DND-41 (cell line): ENCODE measurements around the gene EPB41L4A.
"Not testable (repeated sequence)": the region's sequence is repeated elsewhere in the genome, so short reads cannot be mapped to it uniquely, and the experiment has no call there.

Source experiments
- ATAC-seq: fragments of 200-7000 bp; cut with Tn5 transposase; 3 replicates; pipeline ENCODE4 v1.9.1; 2021; ENCODE audit warnings: low read depth; ENCODE audit not compliant: insufficient read depth
- DNase-seq: peaks from one replicate; pipeline ENCODE4 v3.0.0-alpha.2; 2020
- H2AFZ ChIP-seq: 2 replicates; pipeline ENCODE4 v1.6.0; 2012; ENCODE audit warnings: low read depth, low read length
- H3K27ac ChIP-seq: 2 replicates; pipeline ENCODE4 v1.5.1; 2012; ENCODE audit warnings: low read length, inconsistent platforms
- H3K27me3 ChIP-seq: fragments of 200-600 bp; sonication (generic); 2 replicates; pipeline ENCODE4 v1.6.0; 2012; ENCODE audit warnings: low read length, mild to moderate bottlenecking, inconsistent platforms; ENCODE audit not compliant: insufficient read depth, poor library complexity
- H3K36me3 ChIP-seq: 2 replicates; pipeline ENCODE4 v1.5.1; 2012; ENCODE audit warnings: low read length, inconsistent platforms; ENCODE audit not compliant: insufficient read depth
- H3K4me1 ChIP-seq: 2 replicates; pipeline ENCODE4 v1.5.1; 2012; ENCODE audit warnings: mild to moderate bottlenecking, low read length; ENCODE audit not compliant: insufficient read depth
- H3K4me2 ChIP-seq: 2 replicates; pipeline ENCODE4 v1.6.0; 2012; ENCODE audit warnings: mild to moderate bottlenecking, moderate library complexity, low read length, inconsistent platforms; ENCODE audit not compliant: insufficient read depth
- H3K4me3 ChIP-seq, 2 experiments: fragments of 200-600 bp in 1 of 2; shearing (Covaris generic) in 1 of 2; 2 replicates each; pipeline ENCODE4 v1.5.1; 2012 to 2016; ENCODE audit warnings: inconsistent platforms in 2 of 2, low read length in 2 of 2, mild to moderate bottlenecking in 2 of 2, low read depth in 1 of 2, moderate library complexity in 1 of 2
- H3K79me2 ChIP-seq: 2 replicates; pipeline ENCODE4 v1.6.0; 2012; ENCODE audit warnings: low read length, inconsistent platforms; ENCODE audit not compliant: insufficient read depth
- H3K9ac ChIP-seq: 2 replicates; pipeline ENCODE4 v1.6.0; 2012; ENCODE audit warnings: low read depth, mild to moderate bottlenecking, inconsistent platforms, low read length, moderate library complexity
- H3K9me3 ChIP-seq: 2 replicates; pipeline ENCODE4 v1.5.1; 2012; ENCODE audit warnings: low read length, moderate library complexity, mild to moderate bottlenecking, inconsistent platforms; ENCODE audit not compliant: insufficient read depth, severe bottlenecking
- H4K20me1 ChIP-seq: 2 replicates; pipeline ENCODE4 v1.6.0; 2012; ENCODE audit warnings: low read length; ENCODE audit not compliant: insufficient read depth
- CTCF ChIP-seq: IDR thresholded peaks from 2 replicates; pipeline ENCODE4 v1.5.1; 2012; ENCODE audit warnings: borderline replicate concordance, low read length, moderate library complexity, mild to moderate bottlenecking; ENCODE audit not compliant: poor library complexity, severe bottlenecking; ENCODE audit errors: extremely low read depth
- EZH2 ChIP-seq: IDR thresholded peaks from 3 replicates; pipeline ENCODE4 v1.6.1; 2012; ENCODE audit warnings: borderline replicate concordance, low read depth, mild to moderate bottlenecking, moderate library complexity, low read length, inconsistent platforms; ENCODE audit not compliant: severe bottlenecking

The EPB41L4A gene

GRCh38 chr5:112367400-112367799 lies 51.7 kb downstream of the EPB41L4A start:
- no peak for ATAC-seq
- H3K27ac ChIP-seq = no peak overlapping the region

GRCh38 chr5:112366987-112367386 lies 52.1 kb downstream of the EPB41L4A start:
- DNase-seq (no peak), ATAC-seq (peak; percentile 60; the same call in 2 of the 3 replicates)
- no peaks in the 10 kb centered on the region for H3K79me2 ChIP-seq
- no peaks in the 10 kb centered on the region for H3K36me3 ChIP-seq
- no peaks in the 10 kb centered on the region for H3K4me1 ChIP-seq
- no peaks in the 10 kb centered on the region for H4K20me1 ChIP-seq
- H2AFZ ChIP-seq = no peak overlapping the region
- no peaks in the 10 kb centered on the region for H3K9me3 ChIP-seq
- TF ChIP-seq EZH2 (no peak), CTCF (peak; percentile 54)
- H3K27ac ChIP-seq = no peak overlapping the region
- no peak overlapping the region for H3K9ac ChIP-seq
- H3K4me3 ChIP-seq = no peak overlapping the region
- no peak overlapping the region for H3K4me2 ChIP-seq
- peaks cover 9% of the 10 kb centered on the region for H3K27me3 ChIP-seq

More at GRCh38 chr5:112367400-112367799, 51.7 kb downstream of the EPB41L4A start:
- Histone ChIP-seq H3K9me3 (no peaks in the 10 kb centered on the region), H3K79me2 (no peaks in the 10 kb centered on the region), H3K4me2 (no peak overlapping the region), H3K27me3 (peaks cover 9% of the 10 kb centered on the region), H3K4me3 (no peak overlapping the region), H3K9ac (no peak overlapping the region), H2AFZ (no peak overlapping the region), H3K36me3 (no peaks in the 10 kb centered on the region), H3K4me1 (no peaks in the 10 kb centered on the region), H4K20me1 (no peaks in the 10 kb centered on the region)
- no peak for DNase-seq
- no peak for TF ChIP-seq EZH2
- TF ChIP-seq CTCF = no peak

GRCh38 chr5:112360740-112361139 lies 58.3 kb downstream of the EPB41L4A start:
- H3K79me2 ChIP-seq, H3K4me3 ChIP-seq, H3K27me3 ChIP-seq, H3K9me3 ChIP-seq, ATAC-seq, H2AFZ ChIP-seq, H3K27ac ChIP-seq, H3K36me3 ChIP-seq, DNase-seq, H3K4me1 ChIP-seq, H3K4me2 ChIP-seq, H4K20me1 ChIP-seq, H3K9ac ChIP-seq: not testable (repeated sequence)

GRCh38 chr5:112356178-112356956 lies 62.7 kb downstream of the EPB41L4A start:
- no peaks in the 10 kb centered on the region for H4K20me1 ChIP-seq
- H3K4me3 ChIP-seq = no peak overlapping the region
- H2AFZ ChIP-seq = no peak overlapping the region
- no peaks in the 10 kb centered on the region for H3K9me3 ChIP-seq
- no peak overlapping the region for H3K9ac ChIP-seq
- H3K4me2 ChIP-seq = no peak overlapping the region
- no peak overlapping the region for H3K27ac ChIP-seq
- no peaks in the 10 kb centered on the region for H3K4me1 ChIP-seq
- H3K36me3 ChIP-seq = no peaks in the 10 kb centered on the region
- no peaks in the 10 kb centered on the region for H3K79me2 ChIP-seq
- ATAC-seq = no peak
- peaks cover 2% of the 10 kb centered on the region for H3K27me3 ChIP-seq
- TF ChIP-seq CTCF (no peak), EZH2 (no peak)
- no peak for DNase-seq
